ENCODE results near the gene GFI1B.
A peak's percentile ranks its signal among the peaks of the same experiment; 100 is the strongest.

The GFI1B gene

DNA sequence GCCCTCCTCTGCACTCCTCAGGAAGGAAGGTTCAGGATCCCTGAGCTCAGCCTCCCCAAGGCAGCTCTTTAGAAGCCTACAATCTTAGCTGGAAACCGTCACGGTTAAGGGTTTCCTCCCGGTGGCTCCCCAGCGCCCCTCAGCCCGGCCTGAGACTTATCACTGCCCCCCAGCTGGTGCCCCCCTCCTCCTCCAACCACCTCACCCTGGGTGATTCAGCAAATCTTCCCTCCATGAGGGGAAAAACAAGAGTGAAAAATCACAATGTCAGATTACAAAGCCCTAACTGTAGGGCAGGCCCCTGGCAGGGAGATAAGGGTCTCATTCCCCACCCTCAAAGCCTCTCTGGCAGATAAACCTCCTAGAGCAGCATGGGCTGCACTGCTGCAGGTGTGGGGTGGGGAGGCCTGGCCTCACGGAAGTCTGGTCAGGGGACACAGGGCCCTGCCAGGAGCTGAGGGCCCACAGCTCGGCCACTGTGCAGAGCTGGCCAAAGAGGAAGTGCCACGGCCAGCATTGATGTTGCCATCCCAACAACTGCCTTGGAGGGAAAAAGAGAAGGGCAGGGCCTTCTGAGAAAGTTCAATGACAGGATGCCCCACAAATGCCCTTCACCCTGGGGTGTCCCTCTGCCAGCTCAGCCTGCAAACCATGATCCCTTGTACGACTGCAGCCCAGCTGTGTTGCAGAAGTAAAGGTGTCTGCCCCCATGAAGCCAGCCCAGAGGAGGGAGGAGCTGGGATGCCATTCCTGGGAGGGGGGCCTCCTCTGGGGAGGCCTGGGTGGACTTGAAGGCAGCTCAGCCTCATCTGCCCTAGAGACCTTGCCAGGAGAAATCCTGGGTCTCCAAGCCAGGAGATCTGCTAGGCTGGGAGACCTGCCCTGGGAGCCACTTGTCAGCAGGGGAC is 25.9 kb downstream of the GFI1B start:
- in situ Hi-C loops (cut with HindIII; ENCODE audit: low pct_ligation_motif_present, low pct_unique_long_range_greater_than_20kb, low sequenced_read_pairs), result no loop called here
- no peak for DNase-seq

DNA sequence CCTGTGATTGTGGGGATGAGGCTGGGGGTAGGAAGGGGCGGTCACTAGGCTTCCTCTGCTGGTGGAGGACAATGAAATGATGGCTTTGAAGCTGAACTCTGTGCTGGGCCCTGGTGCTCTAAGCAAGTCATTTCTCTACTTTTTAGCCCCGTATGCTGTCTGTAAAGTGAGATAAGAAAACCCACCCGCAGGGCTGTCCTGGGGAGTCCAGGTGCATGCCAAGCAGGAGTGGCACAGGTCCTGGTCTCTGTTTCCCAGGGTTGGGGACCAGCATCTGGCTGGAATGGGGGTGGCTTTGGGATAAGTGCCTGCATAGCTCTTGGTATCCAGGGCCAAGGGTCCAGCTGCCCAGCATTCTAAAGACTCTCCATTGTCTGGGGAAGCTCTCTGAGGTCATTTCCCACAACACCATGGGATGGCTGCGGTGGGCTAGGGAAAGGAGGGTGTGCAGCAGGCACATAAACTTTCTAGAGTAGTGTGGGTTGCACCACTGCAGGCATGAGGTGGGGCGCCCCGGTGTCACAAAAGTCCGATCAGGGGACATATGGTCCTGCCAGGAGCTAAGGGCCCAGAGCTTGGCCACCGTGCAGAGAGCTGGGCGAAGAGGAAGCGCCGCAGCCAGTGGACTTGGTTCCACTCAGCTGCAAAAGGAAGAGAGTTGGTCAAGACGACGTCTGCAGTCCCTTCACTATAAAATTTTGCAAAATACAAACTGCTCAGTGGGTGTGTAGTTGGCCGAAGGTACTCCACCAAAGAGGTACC is 26.7 kb downstream of the GFI1B start:
- no peak for DNase-seq
- in situ Hi-C loops (cut with HindIII; ENCODE audit: low pct_ligation_motif_present, low pct_unique_long_range_greater_than_20kb, low sequenced_read_pairs), result no loop called here

DNA sequence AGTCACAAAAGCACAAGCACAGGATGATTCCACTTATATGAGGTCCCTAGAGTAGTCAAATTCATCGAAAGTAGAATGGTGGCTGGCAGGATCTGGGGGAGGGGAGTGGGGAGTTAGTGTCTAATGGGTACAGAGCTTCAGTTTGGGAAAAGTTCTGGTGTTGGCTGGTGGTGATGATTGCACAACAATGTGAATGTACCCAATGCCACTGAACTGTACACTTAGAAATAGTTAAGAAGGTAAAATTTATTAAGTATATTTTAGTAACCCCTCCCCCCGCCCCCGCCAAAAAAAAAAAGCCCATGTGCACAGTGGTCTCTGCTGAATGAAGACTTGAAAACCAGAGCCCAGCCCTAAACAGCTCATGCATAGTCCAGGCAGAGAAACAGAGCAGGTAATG is 27.5 kb downstream of the GFI1B start:
- DNase-seq, result no peak
- in situ Hi-C loops (cut with HindIII; ENCODE audit: low pct_ligation_motif_present, low pct_unique_long_range_greater_than_20kb, low sequenced_read_pairs), result no loop called here

DNA sequence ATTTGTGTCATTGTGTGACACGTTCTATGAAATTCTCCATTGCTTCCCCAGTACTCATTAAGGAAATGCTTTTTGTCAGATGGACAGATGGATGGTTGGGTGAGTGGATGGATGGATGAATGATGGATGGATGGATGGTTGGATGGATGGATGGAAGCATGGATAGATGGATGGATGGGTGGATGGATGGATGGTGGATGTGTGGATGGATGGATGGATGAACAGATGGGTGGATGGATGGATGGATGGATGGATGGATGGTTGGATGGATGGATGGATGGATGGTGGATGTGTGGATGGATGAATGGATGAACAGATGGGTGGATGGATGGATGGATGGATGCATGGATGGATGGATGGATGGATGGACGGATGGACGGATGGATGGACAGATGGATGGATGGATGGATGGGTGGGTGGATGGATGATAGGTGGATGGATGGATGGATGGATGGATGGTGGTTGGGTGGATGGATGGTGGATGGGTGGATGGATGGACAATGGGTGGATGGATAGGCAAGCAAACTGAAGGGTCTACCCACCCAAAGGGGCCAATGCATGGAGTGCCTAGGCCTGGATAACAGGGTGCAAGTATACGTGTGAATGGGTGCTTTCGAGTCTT is 28.3 kb downstream of the GFI1B start:
- in situ Hi-C loops (cut with HindIII; ENCODE audit: low pct_ligation_motif_present, low pct_unique_long_range_greater_than_20kb, low sequenced_read_pairs), result no loop called here
- DNase-seq, result no peak

DNA sequence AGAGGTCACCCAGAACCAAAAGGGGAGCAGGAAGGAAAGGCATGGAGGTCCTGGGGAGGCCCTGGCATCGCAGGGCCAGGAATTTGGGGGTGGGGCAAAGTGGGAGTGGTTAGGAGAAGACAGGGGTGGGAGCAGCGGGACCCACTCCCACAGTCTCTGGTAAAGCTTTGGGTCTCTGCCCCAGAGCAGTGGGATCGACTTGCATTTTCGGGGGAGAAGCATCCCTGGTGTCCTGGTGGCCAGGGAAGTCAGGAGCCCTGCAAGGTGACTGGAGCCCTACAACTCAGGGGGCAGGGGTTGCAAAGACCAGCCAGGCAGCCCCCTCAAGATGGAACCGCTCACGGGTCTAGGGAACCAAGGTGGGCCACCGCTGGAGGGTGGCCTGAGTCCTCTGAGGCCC is 29.9 kb downstream of the GFI1B start:
- in situ Hi-C loops (cut with HindIII; ENCODE audit: low pct_ligation_motif_present, low pct_unique_long_range_greater_than_20kb, low sequenced_read_pairs), result no loop called here
- DNase-seq, result no peak

DNA sequence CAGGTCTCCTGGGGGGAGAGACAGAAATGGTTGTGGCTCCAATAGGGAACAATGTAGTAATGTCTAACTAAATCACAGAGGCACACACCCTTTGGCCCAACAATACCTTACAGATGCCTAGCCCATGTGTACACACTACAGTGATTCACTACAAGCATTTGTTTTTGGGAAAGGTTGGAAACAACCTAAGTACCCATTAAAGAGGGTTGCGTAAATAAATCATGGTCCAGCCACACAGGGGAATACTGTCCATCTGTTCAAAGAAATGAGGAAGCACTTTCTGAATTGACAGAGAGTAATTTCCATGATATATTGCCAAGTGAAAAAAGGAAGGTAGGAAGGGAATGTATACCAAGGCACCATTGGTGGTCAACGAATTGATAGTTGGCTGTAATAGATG is 30.3 kb downstream of the GFI1B start:
- no peak for DNase-seq
- in situ Hi-C loops (cut with HindIII; ENCODE audit: low pct_ligation_motif_present, low pct_unique_long_range_greater_than_20kb, low sequenced_read_pairs), result no loop called here

DNA sequence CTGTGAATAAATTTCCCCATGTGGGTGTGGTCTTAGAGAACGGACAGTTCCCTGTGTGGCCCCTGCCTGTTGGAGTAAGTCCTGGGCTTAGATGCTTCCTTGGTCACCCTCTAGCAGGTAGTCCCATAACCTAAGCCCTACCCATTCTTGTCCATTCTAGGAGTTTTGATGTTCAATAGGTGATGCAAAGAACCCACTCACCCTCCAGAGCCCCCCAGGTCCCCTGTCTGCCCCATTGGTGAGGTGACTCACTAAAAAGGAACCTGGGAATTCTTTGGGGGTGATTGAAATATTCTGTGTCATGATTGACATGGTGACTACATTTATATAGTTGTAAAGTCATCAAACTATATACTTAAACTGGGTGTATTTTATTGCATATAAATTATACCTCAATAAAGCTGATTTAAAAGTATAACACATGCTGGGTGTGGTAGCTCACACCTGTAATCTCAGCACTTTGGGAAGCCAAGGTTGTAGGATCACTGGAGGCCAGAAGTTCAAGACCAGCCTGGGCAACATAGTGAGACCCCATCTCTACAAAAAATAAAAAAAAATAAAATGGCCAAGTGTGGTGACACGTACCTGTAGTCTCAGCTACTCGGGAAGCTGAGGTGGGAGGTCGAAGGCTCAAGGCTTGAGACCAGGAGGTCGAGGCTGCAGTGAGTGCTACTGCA is 31.6 kb downstream of the GFI1B start:
- in situ Hi-C loops (cut with HindIII; ENCODE audit: low pct_ligation_motif_present, low pct_unique_long_range_greater_than_20kb, low sequenced_read_pairs), result no loop called here
- DNase-seq, result no peak

DNA sequence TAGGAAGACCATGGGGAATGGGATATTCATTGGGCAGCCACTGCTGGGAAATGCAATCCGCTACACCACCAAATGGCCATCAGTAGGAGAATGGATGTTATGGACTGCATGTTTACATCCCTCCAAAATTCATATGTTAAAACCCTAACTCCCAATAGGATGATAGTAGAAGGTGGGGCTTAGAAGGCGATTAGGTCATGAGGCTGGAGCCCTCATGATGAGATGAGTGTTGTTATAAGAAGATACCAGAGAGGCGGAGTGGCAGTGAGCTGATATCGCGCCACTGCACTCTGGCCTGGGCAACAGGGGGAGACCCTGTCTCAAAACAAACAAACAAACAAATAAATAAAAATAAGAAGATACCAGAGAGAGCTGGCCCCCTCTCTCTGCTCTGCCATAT is 36.2 kb downstream of the GFI1B start:
- in situ Hi-C loops (cut with HindIII; ENCODE audit: low pct_ligation_motif_present, low pct_unique_long_range_greater_than_20kb, low sequenced_read_pairs), result no loop called here
- DNase-seq, result no peak

DNA sequence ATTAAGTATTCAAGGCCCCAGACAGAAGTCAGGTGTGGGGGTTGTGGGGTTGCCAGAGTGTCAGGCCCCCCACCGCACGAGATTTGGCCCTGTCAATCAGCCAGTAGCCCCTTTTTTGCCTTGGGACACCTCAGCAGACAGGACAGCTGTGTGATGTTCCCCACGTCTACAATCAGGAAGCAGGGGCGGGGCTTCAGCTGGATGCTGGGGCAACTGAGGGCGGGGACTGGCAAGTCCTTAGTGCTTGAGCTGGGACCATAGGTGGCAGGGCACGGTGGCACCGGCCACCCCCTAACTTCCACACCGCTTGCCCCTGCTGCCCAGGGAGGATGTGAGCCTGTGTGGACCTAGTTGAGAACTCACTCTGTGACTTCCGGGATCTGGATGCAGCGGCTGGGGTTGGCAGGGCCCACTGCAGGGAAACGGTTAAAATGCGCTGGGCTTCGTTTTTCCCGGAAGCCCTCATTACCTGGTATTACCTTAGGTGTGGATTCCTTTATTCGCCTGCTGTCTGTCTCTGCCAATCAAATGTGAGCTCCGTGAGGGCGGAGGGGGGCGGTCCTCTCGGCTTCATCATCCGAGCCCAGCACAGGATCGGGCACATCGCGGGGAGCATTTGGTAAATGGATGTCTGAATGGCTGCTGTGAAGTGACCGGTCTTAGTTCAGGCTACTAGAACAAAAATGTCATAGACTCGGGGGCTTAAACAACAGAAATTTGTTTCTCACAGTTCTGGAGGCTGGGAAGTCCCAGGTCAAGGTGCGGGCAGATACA is 44.8 kb downstream of the GFI1B start:
- DNase-seq, result no peak
- in situ Hi-C loops (cut with HindIII; ENCODE audit: low pct_ligation_motif_present, low pct_unique_long_range_greater_than_20kb, low sequenced_read_pairs), result no loop called here

DNA sequence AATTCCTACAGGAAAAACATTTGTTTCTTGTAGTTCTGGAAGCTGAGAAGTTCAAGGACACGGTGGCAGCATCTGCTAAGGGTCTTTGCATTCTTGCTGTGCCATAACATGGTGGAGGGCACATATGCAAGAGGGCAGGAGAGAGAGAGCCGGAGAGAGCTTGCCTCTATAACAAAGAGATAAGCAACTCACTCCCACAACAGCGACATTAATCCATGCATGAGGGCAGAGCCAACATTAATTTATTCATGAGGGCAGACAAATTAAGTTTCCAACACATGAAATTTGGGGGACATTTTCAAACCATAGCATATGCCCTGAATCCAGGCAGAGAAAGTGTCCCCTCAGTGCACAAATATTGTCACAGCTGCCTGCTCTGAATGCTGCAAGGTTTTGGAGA is 47.9 kb downstream of the GFI1B start:
- DNase-seq, result no peak
- in situ Hi-C loops (cut with HindIII; ENCODE audit: low pct_ligation_motif_present, low pct_unique_long_range_greater_than_20kb, low sequenced_read_pairs), result no loop called here

DNA sequence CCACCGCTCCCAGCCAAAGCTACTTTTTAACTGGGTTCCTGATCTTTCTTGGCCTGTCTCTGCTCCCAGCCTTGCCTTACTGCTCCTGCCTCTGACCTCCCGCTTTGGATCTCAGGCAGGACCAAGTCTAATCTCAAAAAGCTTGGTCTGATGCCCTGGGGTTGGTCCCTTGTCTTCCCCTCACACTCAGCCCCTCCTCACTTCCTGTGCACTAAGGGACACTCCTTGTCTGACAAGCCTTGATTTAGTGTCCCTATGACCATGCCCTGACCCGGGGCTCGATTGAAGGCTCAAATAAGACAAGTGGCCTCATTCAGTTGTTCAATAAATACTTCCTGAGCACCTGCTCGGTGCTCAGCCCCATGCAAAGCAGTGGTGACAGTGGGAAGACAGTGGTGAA is 48.6 kb downstream of the GFI1B start:
- no peak for DNase-seq
- in situ Hi-C loops (cut with HindIII; ENCODE audit: low pct_ligation_motif_present, low pct_unique_long_range_greater_than_20kb, low sequenced_read_pairs), result no loop called here

DNA sequence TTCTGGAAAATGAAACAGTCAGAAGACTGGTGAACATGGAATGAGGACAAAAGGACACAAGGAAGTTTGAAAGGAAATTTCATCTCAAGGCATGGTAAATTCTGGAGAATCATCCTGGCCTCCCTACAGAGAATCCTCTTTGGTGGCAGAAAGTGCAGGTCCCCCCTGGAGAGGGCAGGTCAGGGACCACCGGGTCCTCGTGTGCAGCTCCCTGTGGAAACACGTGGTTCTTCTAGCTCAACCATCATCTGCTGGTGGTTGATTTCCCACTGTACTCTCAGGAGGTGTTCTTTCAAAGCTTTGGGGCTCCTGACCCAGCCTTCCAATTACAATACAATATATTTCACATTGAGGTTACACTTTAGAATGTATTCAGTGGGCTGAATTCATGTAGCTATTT is 49.7 kb downstream of the GFI1B start:
- in situ Hi-C loops (cut with HindIII; ENCODE audit: low pct_ligation_motif_present, low pct_unique_long_range_greater_than_20kb, low sequenced_read_pairs), result no loop called here
- no peak for DNase-seq

DNA sequence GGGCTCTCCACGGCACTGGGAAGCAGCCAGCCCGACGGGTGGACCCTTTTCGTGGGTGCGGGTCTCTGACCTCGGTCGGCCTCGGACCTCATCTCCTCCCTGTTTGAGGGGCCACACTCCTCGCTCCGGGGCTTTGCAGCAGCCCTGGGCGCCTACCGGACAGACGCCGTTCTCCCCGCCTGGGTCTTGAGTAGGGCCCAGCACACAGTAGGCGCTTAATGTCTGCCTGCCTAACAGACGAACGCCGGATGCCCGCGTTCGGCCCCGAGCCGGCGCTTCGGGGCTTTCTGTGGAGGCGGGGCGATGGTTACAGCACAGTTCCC is 51.5 kb downstream of the GFI1B start:
- in situ Hi-C loops (cut with HindIII; ENCODE audit: low pct_ligation_motif_present, low pct_unique_long_range_greater_than_20kb, low sequenced_read_pairs), result no loop called here
- no peak for DNase-seq

DNA sequence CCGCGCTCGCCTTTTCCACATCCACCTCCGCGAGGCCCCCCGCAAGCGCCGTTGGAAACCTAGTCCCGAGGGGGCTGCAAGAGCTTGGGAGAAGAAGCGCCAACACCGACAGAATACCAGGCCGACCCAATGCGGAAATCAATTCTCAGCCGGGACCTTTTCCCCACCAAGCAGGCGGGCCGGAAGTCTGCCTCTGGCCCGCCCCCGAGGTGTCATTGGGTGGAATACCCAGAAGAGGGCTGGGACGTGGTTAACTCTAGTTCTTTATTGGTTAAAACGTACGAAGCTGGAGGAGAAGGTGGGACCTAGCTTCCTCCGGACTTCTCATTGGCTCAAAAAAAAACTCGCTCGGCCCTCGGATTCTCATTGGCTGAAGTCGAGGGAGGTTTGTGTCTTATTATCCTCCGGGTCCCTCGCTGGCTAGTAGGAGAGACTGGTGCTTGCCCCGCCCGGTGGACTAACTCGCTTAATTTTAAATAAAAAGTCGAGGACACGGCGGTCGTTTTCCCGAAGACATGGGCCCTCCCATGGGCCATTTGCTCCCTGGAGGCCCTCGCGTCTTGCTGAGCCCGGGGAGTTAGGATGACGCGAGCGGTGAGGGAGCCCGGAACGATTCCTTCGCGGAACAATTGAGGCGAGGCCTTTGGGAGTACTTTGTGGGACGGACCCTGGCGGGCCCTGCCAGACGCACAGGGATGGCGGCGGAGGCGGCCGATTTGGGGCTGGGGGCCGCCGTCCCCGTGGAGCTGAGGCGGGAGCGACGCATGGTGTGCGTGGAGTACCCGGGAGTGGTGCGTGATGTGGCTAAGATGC is 52.0 kb downstream of the GFI1B start, which contains the start of gene GTF3C5:
Gene GTF3C5 (plus strand): TSS at position 681 of the 813 bp plus-strand sequence. CDS start 15 bp downstream, at position 696.
- in situ Hi-C loops (cut with HindIII; ENCODE audit: low pct_ligation_motif_present, low pct_unique_long_range_greater_than_20kb, low sequenced_read_pairs), result no loop called here
- DNase-seq, result peak; percentile 99

DNA sequence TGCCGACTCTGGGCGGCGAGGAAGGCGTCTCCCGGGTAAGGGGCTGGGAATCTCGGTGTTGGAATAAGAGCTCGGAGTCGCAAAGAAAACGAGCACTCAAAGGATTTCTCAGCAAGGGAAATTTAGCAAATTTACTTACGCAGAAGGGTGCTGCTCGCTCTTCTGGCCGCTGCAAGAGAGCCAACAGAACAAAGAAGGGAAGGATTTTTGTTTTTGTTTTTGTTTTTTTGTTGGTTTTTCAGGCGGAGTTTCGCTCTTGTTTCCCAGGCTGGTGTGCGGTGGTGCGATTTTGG is 52.6 kb downstream of the GFI1B start:
- in situ Hi-C loops (cut with HindIII; ENCODE audit: low pct_ligation_motif_present, low pct_unique_long_range_greater_than_20kb, low sequenced_read_pairs), result no loop called here
- peak; percentile 2 for DNase-seq

DNA sequence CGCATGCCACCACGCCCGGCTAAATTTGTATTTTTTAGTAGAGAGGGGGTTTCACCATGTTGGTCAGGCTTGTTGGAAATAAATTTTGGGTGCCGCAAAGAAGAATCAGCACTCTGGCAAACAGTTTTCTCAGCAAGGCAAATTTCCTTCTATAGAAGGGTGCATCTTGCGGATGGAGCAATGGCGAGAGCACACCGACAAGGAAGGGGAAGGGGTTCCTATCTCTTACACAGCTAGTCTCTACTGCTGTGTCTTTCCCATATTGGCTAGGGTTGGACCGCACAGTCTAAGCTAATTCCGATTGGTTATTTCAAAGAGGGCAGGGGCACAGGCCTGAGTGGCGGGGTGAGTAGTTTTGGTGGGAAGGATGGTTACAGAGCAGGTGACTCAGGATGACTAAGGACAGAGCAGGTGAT is 53.0 kb downstream of the GFI1B start:
- in situ Hi-C loops (cut with HindIII; ENCODE audit: low pct_ligation_motif_present, low pct_unique_long_range_greater_than_20kb, low sequenced_read_pairs), result no loop called here
- peak; percentile 1 for DNase-seq

DNA sequence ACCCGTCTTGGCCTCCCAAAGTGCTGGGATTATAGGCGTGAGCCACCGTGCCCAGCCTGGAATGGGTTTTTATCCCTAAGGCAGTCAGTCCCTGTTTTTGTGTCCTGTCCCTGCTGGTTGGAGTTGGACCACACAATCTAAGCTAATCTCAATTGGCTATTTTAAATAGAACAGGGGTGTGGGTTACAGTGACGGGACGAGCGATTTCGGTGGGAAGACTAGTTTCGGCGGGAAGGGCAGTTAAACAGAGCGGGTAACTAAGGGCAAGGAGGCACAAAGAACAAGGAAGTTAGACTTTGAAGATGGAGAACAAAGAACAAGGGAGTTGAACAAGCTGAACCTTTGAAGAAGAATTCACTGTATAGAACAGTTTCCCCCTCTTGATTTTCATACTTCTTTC is 53.7 kb downstream of the GFI1B start:
- in situ Hi-C loops (cut with HindIII; ENCODE audit: low pct_ligation_motif_present, low pct_unique_long_range_greater_than_20kb, low sequenced_read_pairs), result no loop called here
- no peak for DNase-seq

DNA sequence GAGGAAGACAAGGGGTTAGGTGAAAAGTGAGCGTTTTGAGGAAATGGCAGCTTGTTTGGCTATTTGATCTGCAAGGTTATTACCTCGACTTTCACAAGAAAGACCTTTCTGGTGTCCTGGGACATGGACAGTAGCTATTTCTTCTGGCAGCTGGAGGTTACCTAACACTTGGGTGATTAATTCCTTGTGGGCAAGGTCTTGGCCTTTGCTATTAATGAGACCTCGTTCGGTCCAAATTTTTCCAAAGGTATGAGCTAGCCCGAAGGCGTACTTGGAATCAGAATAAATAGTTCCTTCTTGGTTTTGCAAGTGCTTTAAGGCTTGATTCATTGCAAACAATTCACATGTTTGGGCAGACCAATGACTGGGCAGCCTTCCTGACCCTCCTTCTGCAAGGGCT is 57.2 kb downstream of the GFI1B start:
- in situ Hi-C loops (cut with HindIII; ENCODE audit: low pct_ligation_motif_present, low pct_unique_long_range_greater_than_20kb, low sequenced_read_pairs), result no loop called here

More for the DNA sequence above, 57.2 kb downstream of the GFI1B start:
- no peak for DNase-seq

Data from ACHN (cell line).